ENCODE data around the gene BCAR3.

GRCh38 chr1:93638981-93639380, 42.7 kb downstream of the BCAR3 start:
- TF ChIP-seq, protein P1, sequence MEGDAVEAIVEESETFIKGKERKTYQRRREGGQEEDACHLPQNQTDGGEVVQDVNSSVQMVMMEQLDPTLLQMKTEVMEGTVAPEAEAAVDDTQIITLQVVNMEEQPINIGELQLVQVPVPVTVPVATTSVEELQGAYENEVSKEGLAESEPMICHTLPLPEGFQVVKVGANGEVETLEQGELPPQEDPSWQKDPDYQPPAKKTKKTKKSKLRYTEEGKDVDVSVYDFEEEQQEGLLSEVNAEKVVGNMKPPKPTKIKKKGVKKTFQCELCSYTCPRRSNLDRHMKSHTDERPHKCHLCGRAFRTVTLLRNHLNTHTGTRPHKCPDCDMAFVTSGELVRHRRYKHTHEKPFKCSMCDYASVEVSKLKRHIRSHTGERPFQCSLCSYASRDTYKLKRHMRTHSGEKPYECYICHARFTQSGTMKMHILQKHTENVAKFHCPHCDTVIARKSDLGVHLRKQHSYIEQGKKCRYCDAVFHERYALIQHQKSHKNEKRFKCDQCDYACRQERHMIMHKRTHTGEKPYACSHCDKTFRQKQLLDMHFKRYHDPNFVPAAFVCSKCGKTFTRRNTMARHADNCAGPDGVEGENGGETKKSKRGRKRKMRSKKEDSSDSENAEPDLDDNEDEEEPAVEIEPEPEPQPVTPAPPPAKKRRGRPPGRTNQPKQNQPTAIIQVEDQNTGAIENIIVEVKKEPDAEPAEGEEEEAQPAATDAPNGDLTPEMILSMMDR (IDR thresholded peaks at IDR 0.05): no peak
- no peak for TF ChIP-seq POLR2A (IDR thresholded peaks at IDR 0.05)
